HG03280 (cell line): ENCODE data around the gene MYOCOS.
"Not testable (repeated sequence)": the region's sequence is repeated elsewhere in the genome, so short reads cannot be mapped to it uniquely, and the experiment has no call there.

Experiments used
- ATAC-seq: cut with Tn5 transposase; IDR thresholded peaks from one replicate; pipeline ENCODE4 v1.9.1; 2021; ENCODE audit warnings: mild to moderate bottlenecking, moderate library complexity; ENCODE audit not compliant: unreplicated experiment

The MYOCOS gene, protein sequence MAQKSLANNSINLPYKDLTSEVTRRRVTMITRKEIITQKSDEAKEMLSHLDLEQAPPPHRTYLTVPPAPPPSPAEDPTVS

DNA sequence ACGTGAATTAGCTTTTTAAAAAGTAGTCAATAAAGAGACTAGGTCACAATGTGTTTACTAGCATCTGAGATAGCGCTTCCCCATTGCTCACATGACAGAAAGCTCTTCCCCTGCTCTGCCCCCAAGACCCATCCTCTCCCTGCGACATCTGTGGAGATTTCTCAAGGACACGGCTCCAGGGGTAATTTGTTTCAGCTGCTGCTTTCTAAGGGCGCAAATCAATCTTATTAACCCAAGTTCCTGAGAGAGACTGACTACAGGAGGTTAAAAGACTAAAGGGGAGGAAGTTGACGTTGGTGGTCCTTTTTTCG, at the start of gene MYOCOS:
MYOCOS (plus strand) TSS at position 92 of the 311 bp plus-strand sequence. CDS start 1,641 bp downstream, outside the sequence.
- no peak for ATAC-seq

DNA sequence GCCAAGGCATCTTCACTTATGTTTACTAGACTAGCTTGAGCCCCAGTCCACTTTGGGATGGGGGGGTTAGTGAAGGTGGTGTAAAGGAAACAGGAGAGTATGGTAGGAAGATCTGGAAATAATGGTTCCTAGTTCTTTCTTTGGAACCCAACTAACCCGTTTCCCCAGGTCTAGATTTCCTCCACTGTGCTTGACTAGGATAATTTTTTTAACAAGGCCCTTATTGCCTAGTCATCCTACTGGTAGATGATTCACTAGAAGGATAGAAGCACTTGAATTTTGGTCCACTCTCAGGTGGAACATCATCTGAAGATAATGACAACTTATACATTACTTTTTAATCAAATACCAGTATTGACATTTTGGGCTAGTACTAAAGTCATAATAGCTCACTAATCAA, 45.9 kb upstream of the MYOCOS start:
- no peak for ATAC-seq

- no peak for ATAC-seq
Measured at GRCh38 chr1:171581226-171581625, 40.8 kb upstream of the MYOCOS start.

DNA sequence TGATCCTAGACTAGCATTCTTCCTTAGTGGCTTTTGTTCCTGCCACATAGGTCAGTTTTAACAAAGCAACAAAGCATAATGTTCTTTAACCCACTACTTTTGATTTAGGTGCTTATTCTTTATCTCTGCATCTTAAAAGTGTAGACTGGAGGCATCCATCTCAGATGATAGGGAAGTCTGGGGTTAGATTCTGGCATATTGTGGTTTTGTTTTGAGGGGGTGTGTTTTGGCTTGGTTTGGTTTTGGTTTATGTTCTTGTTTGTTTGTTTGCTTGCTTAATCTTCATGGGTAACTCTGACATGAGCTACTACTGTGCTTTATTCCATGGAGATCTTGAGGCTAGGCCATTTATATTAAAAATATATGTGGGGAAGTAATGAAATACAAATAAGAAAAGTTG, 40.3 kb upstream of the MYOCOS start:
- no peak for ATAC-seq

DNA sequence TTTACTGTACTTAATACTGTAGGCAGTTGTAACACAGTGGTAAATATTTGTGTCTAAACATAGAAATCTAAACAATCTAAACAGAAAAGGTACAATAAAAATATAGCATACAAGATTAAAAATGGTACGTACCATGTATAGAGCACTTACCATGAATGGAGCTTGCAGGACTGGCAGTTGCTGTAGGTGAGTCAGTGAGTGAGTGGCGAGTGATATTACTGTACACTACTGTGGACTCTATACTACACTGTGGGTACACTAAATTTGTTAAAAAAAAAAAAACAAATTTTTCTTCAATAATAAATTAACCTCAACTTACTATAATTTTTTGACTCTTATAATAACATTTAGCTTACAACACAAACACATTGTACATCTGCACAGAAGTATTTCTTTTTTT, 39.5 kb upstream of the MYOCOS start:
- ATAC-seq = no peak

GRCh38 chr1:171583591-171584201, 38.3 kb upstream of the MYOCOS start:
- ATAC-seq = no peak

GRCh38 chr1:171585715-171586114, 36.3 kb upstream of the MYOCOS start:
- no peak for ATAC-seq

GRCh38 chr1:171588230-171588629, 33.8 kb upstream of the MYOCOS start:
- no peak for ATAC-seq

- no peak for ATAC-seq
Measured at GRCh38 chr1:171590022-171590421, 32.0 kb upstream of the MYOCOS start.

- ATAC-seq = no peak
Measured at GRCh38 chr1:171595324-171595723, 26.7 kb upstream of the MYOCOS start.

GRCh38 chr1:171596119-171596518, 25.9 kb upstream of the MYOCOS start:
- no peak for ATAC-seq

DNA sequence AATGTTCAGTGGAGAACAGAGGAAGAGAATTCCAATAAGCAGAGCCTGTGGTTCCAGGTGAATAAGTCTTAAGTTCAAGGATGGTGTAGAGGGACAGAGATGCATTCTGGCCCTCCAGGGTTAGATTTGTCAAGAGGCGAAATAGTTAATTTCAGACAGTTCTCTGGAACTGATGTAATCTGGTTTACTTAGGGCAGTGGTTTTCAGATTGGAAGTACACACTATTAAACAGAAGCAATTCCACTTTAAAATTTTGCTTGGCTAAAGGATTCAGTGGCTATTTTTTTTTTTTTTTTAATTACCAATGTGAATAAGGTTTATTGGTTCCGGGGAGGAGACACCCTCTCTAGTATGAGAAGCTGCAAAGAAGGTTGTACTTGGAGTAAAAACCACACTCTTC, 25.3 kb upstream of the MYOCOS start:
- no peak for ATAC-seq

- no peak for ATAC-seq
Measured at GRCh38 chr1:171597203-171597602, 24.8 kb upstream of the MYOCOS start.

GRCh38 chr1:171600310-171600709, 21.7 kb upstream of the MYOCOS start:
- ATAC-seq = not testable (repeated sequence)

DNA sequence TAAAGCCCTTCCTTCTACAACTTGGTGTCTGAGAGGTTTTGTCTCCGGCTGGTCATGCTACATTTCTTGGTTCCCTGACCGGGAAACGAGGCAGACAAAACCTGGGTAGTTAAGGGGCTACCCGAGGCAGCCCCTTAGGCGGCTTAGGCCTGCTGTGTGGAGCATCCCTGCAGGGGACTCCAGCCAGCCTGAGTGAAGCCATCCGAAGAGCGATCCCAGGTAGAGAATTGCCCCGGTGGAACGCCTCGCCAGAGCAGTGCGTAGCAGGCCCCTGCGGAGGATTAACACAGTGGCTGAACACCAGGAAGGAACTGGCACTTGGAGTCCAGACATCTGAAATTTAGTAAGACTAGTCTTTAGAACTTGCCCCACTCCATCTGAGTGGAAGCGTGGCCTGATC, 21.2 kb upstream of the MYOCOS start:
- no peak for ATAC-seq

DNA sequence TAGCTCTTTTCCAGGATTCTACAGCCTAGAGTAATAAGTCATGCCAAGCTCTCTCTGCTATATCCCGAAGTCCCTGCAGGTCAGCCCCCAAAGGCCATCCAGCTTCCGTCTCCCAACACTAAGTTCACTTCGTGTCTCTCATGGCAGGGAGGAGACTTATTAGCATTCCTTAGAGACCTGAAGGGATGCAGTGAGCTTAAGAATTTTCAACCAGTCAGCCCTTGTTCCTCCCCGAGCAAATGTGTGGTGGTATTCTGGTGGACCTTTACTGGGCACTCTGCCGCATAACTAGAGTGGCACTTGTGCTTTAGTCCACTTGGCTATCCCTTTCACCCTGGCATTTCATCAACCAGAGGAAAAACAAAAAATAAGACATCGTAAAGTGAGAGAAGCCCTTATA, 19.0 kb upstream of the MYOCOS start:
- not testable (repeated sequence) for ATAC-seq

GRCh38 chr1:171606402-171606941, 15.6 kb upstream of the MYOCOS start:
- no peak for ATAC-seq

DNA sequence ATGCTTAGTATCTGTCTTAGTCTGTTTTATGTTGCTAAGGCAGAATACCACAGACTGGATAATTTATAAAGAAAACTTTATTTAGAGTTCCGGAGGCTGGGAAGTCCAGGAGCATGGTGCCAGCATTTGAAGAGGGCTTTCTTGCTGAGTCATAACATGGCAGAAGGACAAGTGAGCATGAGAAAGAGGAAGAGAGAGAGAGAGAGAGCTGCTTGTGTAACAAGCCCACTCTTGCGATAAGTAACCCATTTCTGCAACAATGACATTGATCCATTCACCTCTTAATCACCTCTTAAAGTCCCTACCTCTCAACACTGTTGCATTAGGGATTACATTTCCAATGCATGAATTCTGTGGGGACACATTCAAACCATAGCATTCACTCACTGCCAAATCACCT, 11.7 kb upstream of the MYOCOS start:
- no peak for ATAC-seq

- no peak for ATAC-seq
Measured at GRCh38 chr1:171611306-171611705, 10.7 kb upstream of the MYOCOS start.

DNA sequence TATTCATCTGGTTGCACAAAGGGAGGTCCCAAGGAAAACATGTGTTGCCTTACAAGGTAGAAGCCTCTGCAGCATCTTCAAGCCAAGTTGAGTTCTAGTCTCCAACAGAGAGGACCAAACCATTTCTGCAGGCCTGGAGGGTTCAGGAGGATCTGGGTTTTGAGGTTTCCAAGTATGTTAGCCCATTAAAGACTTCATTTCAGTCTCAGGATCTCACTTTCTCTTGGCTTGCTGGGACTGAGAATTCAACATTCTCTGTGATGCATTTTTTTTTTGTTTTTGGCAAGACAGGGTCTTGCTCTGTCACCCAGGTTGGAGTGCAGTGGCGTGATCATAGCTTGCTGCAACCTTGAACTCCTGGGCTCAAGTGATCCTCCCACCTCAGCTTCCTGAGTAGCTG, 8.8 kb upstream of the MYOCOS start:
- no peak for ATAC-seq

- ATAC-seq = not testable (repeated sequence)
Measured at GRCh38 chr1:171615122-171615906, 6.7 kb upstream of the MYOCOS start.

- ATAC-seq = no peak
Measured at GRCh38 chr1:171616586-171616985, 5.5 kb upstream of the MYOCOS start.
